Superior temporal gyrus (tissue), 1 donor: ENCODE measurements around the gene RAPGEF5.

Source experiments
- DNase-seq: peaks from one replicate; pipeline ENCODE4 v3.0.0-alpha.2; 2016; ENCODE audit errors: extremely low spot score

RAPGEF5 gene

DNA sequence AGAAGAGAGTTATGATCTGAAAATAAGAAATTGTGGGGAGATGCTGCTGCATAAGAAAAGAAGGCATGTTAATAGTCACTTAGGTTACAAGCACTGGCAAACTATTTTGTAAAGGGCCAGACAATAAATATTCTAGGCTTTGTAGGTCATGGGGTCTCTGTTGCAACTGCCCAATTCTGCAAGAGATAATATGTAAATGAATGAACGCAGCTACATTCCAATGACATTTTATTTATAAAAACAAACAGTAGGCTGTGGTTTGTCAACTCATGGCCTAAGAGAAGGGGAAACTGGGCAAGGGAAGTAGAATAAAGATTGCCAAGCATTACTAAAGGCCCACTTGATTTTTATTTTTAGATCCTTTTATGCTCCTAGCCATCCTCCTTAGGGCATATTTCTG, 133.1 kb downstream of the RAPGEF5 start:
- DNase-seq: peak; percentile 33

GRCh38 chr7:22220941-22221340, 136.0 kb downstream of the RAPGEF5 start:
- DNase-seq: peak; percentile 60

GRCh38 chr7:22219739-22220493, 137.0 kb downstream of the RAPGEF5 start:
- no peak for DNase-seq

GRCh38 chr7:22219036-22219435, 137.9 kb downstream of the RAPGEF5 start:
- peak; percentile 97 for DNase-seq

DNA sequence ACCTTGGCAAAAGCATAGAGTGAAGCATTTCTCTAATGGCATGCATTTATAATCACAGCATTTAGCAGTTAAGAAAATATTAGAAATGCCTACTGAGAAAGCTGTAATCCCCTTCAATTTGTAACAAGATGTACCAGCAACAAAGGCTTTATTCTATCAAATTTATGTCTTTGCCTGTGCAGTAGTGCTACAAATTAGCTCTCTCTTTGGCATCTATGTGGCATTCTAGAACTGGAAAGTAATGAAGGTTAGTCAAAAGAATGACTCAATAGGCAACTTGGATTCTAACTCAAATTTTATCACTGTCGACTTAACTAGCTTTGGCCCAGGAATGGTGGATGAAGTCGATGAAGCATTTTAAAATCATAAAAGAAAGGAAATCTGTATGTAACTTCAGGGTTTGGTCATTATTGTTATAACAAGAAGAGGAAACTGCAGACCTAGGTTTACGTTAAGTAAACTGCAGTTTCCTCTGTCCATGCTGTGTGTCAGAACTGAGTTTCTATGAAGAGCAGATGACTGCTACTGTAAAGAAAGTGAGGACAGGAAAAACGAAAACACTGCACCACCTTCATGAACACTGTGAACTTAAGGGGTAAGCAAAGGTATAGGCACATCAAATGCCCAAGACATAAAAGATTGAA, 140.0 kb downstream of the RAPGEF5 start:
- DNase-seq: peak; percentile 69

DNA sequence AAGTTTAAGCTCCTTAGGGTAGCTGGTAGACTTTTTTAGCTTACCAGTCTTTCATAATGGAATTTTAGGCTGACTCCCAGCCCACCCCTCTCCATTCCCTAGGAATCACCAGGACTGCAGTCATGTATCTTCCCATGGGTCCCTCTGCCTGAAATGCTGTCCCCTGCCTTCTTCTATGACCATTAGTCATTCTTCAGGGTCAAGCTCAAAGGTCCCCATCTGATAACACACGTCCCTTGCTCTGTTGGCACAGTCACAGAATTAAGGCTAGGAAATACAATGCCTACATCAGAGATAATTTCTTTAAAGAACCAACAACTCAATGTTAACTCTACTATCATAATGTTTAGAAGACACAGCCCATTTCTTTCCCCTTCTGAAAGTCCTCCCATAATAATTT, 140.6 kb downstream of the RAPGEF5 start:
- DNase-seq: no peak

- no peak for DNase-seq
Measured at GRCh38 chr7:22214000-22214399, 143.0 kb downstream of the RAPGEF5 start.

- DNase-seq: peak; percentile 66
Measured at GRCh38 chr7:22213081-22213480, 143.9 kb downstream of the RAPGEF5 start.

DNA sequence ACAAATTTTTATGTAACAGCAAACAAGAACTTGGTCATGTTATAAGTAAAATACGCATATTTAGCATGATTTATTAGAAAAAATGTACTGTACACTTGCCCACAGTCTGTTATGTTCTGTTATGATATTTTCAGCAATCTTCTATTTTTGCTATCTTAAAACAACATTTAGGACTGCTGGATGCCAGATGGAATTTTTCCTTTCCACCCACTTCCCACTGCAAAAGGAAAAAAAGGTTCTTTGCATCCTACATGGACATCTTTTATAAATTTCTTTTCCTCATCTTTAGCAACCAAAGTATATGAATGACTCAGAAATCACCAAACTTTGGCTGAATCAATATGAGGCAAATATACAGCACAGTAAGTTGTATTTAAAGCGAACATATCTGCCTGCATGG, 146.0 kb downstream of the RAPGEF5 start:
- DNase-seq: peak; percentile 72

DNA sequence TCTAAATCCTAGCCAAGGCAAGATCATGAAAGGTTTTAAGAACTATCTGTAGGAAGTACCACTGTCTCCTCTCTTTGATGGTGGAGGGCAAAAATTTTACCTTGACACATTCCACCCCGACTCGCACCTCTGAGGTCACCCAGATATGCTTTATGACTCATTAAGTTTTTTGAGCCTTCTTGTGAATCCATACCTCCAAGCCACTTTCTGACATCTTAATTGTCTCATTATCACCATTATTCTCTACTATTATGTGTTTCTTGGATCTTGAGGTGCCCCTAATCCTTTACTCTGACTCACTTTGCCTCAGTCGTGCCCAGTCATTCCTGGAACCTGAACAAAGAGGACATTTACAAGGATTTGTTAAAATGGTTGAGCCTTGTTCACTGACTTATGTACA, 146.6 kb downstream of the RAPGEF5 start:
- DNase-seq: no peak

GRCh38 chr7:22208799-22209198, 148.2 kb downstream of the RAPGEF5 start:
- no peak for DNase-seq

- DNase-seq: no peak
Measured at GRCh38 chr7:22207724-22208225, 149.2 kb downstream of the RAPGEF5 start.

- DNase-seq: peak; percentile 65
Measured at GRCh38 chr7:22205631-22206030, 151.3 kb downstream of the RAPGEF5 start.

GRCh38 chr7:22204312-22204711, 152.6 kb downstream of the RAPGEF5 start:
- DNase-seq: no peak

GRCh38 chr7:22202141-22202540, 154.8 kb downstream of the RAPGEF5 start:
- DNase-seq: no peak

DNA sequence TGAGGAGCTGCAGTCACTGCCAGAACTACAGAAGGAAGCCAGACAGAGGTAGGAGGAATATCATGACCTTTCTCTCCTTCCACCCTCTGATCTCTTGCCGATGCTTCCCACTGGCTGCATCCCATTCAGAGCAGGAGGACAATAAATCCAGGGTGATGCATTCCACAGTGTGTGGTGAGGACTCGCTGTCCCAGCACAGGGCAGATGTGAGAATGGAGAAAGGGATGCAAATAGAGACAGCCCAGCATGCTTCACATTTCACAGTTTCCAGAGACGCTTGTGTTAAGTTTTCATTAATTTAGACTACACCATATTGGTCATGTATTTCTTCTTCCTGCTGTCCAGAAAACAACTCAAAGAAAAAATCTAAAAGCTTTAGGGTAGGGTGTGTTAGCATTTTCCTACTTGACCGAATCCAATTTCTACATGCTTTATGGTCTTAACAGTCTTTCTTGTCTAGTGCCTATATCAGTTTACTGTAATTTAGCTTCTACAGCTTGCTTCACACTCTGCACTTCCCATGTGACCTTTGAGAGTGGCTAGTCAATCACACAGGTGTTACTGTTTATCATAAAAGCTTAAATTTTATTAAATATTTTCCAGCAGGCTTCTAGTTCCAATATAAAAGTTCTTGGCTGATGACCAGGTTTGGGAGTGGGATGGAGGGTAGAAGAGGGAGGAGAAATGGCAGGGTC, 155.6 kb downstream of the RAPGEF5 start:
- peak; percentile 63 for DNase-seq

DNA sequence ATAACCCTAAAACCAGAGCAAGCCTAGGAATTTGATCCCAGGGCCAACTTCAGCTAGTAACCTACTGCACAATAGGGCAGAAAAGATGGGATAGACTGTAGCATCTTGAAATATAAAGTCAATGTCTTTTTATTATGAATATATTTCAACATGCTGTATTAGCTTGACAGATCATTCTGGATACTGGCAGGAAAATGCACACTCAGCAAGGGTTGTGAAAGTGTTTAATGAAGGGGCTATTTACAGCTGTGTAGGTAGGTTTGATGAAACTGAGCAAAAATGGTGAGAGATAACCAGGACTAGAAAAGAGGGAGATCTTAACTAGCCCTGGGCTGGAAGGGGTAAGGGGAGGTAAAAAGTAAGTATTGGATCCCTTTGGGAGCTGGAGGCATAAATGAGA, 156.2 kb downstream of the RAPGEF5 start:
- peak; percentile 46 for DNase-seq

DNA sequence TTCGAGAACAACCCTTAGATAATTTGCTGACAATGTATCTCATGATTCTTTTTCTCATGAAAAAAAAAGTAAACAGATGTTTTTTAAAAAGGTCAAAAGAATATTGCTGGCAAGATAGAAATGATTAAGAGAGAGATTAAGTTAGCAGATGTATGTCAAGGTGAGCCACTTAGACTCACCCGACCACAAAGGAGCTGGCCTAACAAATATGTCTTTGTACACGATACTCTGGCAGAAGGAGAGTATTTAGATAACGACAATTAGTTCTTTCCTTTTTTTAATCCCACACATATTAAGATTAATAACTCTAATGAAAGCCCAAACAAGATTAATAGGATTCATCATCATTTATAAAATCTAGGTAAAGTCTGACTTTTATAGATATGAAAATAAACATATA, 156.7 kb downstream of the RAPGEF5 start:
- no peak for DNase-seq

DNA sequence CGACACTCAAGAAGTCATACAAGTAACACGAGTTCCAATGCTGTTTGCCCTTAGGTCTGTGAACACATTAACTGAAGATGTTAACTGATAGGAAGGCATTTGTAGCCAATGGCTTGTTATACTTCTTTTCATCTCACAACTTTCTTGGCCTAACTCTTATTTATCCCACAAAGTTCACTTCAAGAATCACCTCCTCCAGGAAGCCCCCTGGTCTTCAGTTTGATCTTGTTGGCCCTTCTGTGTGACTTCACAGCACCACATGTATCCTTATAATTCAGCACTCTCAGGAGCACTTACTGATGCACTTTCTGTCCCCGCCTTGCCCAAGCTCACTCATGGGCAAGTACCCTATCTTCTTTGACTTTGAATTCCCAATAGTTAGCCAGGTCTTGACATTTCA, 159.6 kb downstream of the RAPGEF5 start:
- no peak for DNase-seq

DNA sequence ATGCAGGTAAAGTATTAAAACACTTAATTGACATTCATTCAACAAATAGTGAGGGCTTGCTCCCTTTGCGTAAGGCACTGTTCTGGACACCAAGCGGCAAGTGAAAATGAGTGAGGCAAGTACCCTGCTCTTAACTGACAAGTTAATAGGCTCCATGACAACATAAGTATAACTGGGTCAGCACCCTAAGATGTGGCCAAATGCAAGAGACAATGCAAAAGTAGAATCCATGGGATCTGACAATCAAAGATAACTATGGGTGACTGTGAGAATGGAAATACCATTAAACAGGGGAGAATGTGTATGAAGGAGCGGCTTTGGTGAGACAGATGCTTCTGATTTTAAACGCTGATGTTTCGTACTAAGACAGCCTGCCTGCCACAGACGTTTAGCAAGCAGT, 160.5 kb downstream of the RAPGEF5 start:
- DNase-seq: no peak

- DNase-seq: no peak
Measured at GRCh38 chr7:22195397-22196172, 161.4 kb downstream of the RAPGEF5 start.
